ENCODE measurements around the gene HOXA5.

Gene HOXA5

DNA sequence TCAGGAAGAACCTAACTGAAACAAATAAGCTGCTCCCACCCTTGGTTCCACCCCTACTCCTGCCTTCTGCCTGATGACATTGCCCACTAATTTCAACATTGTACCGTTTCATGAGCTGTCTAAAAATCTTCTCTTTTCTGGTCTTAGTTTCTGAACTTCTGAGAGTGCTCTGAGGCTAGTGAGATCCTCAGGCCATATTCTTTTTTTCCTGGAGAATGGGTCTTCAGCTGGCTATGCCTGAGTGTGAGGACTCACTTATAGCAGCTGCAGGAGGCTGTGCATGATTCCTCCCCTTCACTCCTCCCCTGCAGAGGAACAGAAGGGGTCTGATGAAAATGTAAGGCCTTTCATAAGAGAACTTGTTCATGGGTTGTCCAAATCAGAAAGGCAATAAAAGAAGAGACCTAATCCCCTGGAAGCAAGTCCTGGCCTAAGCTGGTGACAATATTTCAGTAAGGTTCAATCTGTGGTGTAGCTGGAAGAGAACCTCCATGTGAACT lies 24.0 kb downstream of the HOXA5 start:
- H3K27ac Mint-ChIP-seq, result no peak overlapping the region
- no peaks in the 10 kb centered on the region for H3K4me1 Mint-ChIP-seq (ENCODE audit: low read depth)

DNA sequence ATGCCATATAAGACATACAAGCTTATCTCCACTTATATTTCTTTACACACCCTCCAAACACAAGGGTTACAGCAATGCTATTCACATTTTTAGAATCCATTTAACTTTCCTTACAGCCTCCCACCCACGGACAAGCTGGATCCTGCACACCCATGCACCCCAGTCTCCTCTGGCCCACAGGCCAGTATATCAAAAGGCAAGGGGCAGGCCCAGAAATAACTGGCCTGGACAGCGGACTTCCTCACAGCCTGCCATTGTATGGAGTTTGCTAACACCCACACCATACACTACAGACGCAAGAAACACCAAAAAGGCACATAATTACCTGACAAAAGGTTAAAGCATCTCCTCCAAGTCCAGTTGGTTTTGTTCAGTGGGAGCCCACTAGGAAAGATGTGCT lies 24.9 kb downstream of the HOXA5 start:
- Mint-ChIP-seq H3K36me3 (ENCODE audit: low read depth) (no peaks in the 10 kb centered on the region), H3K4me3 (no peak overlapping the region), H3K27ac (no peak overlapping the region), H3K9me3 (no peaks in the 10 kb centered on the region), H3K27me3 (peaks cover 6% of the 10 kb centered on the region), H3K4me1 (ENCODE audit: low read depth) (no peaks in the 10 kb centered on the region)

More for the DNA sequence above, 24.0 kb downstream of the HOXA5 start:
- Mint-ChIP-seq H3K36me3 (ENCODE audit: low read depth) (no peaks in the 10 kb centered on the region), H3K9me3 (no peaks in the 10 kb centered on the region), H3K4me3 (no peak overlapping the region), H3K27me3 (peaks cover 6% of the 10 kb centered on the region)

DNA sequence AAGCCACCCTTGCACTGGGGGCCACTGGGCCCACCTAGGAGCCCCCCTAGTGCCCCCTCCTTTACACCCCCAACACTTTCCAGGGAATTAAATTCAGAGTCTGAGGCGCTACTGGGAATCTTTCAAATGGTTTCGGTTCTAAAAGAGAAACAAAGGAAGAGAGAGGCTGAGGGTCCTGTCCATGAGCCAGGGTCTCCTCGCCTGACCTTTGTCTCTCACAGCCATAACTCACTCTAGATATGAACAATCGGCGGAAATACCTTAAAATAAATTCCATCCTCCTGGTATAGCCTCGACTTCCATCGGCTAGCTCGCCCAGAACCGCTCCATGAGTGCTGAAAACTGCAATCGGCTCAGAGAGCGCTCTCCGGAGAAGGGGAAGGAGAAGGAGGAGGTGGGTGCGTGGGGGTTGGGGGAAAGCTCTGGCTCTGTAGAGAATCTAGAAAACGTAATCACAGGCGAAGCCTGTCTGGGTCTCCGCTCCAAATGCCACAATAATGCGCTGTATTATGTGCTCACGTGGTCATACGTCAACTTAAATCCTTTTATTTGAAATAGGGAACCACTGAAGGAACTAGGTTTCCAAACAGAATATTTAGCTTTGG lies 25.5 kb downstream of the HOXA5 start:
- H3K27me3 Mint-ChIP-seq, result peaks cover 6% of the 10 kb centered on the region
- H3K4me3 Mint-ChIP-seq, result no peak overlapping the region
- H3K36me3 Mint-ChIP-seq (ENCODE audit: low read depth), result no peaks in the 10 kb centered on the region
- no peaks in the 10 kb centered on the region for H3K4me1 Mint-ChIP-seq (ENCODE audit: low read depth)
- H3K27ac Mint-ChIP-seq, result no peak overlapping the region
- H3K9me3 Mint-ChIP-seq, result no peaks in the 10 kb centered on the region

DNA sequence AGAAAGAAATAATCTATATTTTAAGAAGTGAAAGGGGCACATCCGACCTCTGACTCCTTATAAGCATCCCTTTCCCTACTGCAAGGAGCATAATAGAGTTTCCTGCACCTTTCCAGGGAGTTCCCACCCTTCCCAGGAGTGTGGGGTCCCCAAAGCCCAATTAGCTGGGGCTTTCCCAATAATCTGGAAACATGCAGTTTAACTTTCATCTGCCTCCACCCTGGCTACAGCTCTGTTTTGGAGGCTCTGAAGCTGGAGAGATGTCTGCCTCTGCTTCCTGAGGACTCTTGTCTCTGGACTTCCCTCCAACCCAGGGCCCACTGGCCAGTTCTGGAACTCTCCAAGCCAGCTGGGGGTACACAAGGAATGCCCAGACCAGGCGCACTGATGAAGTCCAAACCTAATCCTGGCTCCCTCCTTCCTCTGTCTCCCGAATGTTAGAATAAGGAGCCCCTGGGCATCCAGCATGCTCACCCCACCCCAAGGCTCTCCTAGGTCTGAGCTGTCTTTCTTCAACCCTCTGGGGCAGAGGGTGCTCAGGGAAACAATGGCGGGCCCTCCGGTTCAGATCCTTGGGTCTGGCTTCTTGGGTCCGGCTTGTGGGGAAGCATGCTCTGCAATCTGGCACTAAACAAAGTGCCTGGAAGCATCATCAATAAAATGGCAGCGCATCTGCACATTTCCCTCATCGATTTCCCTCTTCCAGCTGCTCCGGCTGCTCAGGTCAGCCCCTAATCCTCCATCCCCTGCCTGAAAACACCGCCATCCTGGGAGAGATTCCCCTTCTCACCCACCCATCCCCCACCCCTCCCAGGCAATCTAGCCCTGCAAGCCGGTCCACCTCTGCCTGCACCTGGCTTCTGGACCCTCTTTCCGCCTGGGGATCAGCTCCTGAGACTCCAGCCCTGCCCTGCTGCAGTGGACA lies 26.3 kb downstream of the HOXA5 start:
- no peak overlapping the region for H3K27ac Mint-ChIP-seq
- H3K9me3 Mint-ChIP-seq, result no peaks in the 10 kb centered on the region

DNA sequence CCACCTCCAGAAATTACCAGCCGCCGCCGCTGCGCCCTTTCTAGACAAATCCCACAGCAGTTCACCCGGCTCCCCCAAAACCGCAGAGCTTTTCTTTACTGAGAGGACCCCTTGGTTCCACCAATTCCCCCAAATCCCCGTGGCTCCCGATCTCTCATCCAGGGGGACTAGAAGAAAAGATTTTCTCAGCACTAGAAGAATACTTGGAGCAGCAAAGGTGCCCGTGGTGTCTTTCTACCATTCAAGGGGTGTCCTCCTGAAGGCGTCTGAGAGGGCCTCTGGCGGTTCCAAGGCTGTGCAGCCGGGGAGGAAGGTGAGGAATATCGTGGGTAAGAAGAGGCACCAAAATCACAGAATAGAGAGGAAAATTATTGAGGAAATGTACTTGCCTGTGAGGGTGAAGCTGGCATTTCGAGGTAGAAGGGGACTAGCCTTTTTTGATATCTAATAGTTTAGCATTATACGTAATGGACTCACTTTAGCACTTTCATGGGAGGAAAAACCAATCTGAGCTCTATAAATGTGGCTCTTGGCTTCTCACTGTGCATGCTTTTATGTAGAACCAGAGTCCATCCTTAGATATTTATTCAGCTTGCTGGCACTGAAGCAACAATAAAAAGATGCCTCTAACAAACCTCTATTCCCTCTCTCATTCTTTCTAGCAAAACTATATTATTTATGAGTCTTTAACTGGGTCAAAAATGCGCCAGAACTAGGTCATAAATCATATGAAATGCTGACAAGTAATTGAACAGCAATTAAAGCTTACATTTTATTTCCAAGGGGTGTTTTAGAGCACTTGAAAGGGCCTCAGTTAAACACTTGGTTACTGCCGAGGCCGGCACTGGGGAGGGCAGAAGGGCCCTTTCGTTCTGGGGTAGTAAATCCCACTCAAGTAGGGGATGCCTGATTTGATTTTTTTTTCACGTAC lies 27.2 kb downstream of the HOXA5 start:
- no peaks in the 10 kb centered on the region for H3K36me3 Mint-ChIP-seq (ENCODE audit: low read depth)
- H3K4me1 Mint-ChIP-seq (ENCODE audit: low read depth), result no peaks in the 10 kb centered on the region
- no peaks in the 10 kb centered on the region for H3K9me3 Mint-ChIP-seq
- no peak overlapping the region for H3K27ac Mint-ChIP-seq
- H3K4me3 Mint-ChIP-seq, result no peak overlapping the region
- H3K27me3 Mint-ChIP-seq, result peaks cover 6% of the 10 kb centered on the region

More for the DNA sequence above, 26.3 kb downstream of the HOXA5 start:
- H3K4me1 Mint-ChIP-seq (ENCODE audit: low read depth), result no peaks in the 10 kb centered on the region
- no peak overlapping the region for H3K4me3 Mint-ChIP-seq
- peaks cover 6% of the 10 kb centered on the region for H3K27me3 Mint-ChIP-seq
- H3K36me3 Mint-ChIP-seq (ENCODE audit: low read depth), result no peaks in the 10 kb centered on the region

DNA sequence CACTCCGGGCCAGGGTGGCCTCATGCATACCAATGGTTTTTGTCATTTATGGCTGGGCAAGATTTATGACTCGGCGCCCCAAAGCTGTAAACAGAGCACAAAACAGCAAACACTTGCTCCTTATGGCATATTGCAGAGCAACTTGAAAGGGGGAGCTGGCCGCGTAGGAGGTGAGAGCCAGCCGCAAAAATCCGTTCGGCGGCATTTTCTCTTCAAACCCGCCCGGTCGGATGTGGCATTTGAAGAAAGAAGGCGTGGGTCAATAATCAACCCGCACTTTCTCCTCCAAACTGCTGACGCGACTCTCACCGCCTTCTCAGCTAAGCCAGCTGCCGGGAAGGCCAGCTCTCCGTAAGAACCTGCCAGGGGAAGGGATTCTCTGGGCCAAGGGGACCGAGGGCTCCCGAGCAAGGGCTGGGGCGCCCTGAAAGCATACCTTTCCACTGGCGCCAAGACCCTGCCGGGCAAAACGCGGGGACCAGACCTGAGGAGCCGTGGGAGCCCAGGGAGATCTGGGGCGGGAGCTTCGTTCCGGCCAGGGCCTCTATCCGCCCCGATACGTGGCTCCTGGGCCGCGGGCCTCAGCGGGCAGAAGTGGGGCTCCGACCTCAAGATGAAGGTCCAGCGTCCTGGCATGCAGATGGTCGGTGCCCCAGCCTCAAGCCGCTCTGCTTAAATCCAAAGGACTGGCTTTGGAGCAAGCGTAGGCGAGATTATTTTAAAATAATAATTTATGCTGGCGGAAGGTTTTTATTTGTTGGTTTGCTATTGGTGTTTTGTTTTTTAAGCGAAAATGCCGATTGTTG lies 28.1 kb downstream of the HOXA5 start:
- Mint-ChIP-seq H3K4me1 (ENCODE audit: low read depth) (no peaks in the 10 kb centered on the region), H3K36me3 (ENCODE audit: low read depth) (no peaks in the 10 kb centered on the region), H3K4me3 (no peak overlapping the region), H3K9me3 (no peaks in the 10 kb centered on the region), H3K27me3 (peaks cover 6% of the 10 kb centered on the region), H3K27ac (no peak overlapping the region)

DNA sequence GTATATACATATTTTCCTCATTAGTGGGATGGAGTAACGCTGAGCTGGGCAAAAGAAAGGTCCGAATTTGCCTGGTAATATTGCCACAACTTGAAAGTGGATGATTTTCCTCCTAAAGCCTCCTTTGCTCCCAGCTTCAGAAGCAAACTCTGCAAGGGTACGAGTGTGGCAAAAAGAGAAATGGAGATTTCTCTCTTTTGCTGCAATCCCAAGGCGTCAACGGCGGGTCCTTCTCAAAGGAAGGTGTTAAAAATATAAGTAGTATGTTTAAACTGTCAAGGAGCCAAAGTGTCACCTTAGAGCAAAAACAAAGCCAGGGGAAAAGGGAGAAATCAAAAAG lies 28.6 kb downstream of the HOXA5 start:
- H3K27me3 Mint-ChIP-seq, result peaks cover 6% of the 10 kb centered on the region
- H3K36me3 Mint-ChIP-seq (ENCODE audit: low read depth), result no peaks in the 10 kb centered on the region
- no peak overlapping the region for H3K4me3 Mint-ChIP-seq
- no peaks in the 10 kb centered on the region for H3K9me3 Mint-ChIP-seq
- H3K27ac Mint-ChIP-seq, result no peak overlapping the region
- no peaks in the 10 kb centered on the region for H3K4me1 Mint-ChIP-seq (ENCODE audit: low read depth)

DNA sequence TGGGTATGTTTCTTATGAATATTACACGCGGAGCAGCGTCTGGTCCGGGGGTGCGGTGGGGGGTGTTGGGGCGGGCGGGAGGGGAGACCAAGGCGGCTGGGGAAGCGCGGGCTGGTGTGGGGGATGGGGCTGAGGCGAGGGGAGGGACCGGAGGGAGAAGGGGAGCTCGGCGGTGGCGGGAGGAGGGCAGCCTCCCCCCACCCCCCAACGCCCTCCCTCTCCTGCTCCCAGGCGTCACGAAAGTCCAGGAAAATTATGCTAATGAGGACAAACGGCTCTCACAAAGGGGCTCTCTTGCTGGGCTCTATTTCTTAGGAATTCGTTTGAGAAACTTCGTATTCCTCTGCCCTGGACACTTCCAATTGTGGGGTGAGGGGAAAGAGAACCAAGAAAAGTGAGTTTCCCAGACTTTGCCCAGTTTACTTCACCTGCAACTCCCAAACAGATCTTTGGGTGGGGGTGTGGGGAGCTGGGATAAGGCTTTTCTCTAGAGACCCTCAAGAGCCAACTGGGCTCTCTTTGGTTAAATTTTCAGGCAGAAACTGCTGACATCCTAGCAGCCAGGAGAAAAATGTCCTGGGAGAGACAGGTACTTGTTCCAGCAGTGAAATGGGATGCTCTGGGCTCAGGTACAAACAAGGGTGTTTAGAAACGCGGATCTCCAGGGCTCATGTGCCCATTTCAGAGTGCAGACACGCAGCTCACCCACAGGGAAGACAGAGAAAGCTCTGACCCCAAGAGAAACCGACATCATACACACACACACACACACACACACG lies 29.3 kb downstream of the HOXA5 start:
- peaks cover 6% of the 10 kb centered on the region for H3K27me3 Mint-ChIP-seq
- H3K4me3 Mint-ChIP-seq, result no peak overlapping the region
- no peaks in the 10 kb centered on the region for H3K9me3 Mint-ChIP-seq
- no peak overlapping the region for H3K27ac Mint-ChIP-seq
- H3K36me3 Mint-ChIP-seq (ENCODE audit: low read depth), result no peaks in the 10 kb centered on the region
- H3K4me1 Mint-ChIP-seq (ENCODE audit: low read depth), result no peaks in the 10 kb centered on the region

DNA sequence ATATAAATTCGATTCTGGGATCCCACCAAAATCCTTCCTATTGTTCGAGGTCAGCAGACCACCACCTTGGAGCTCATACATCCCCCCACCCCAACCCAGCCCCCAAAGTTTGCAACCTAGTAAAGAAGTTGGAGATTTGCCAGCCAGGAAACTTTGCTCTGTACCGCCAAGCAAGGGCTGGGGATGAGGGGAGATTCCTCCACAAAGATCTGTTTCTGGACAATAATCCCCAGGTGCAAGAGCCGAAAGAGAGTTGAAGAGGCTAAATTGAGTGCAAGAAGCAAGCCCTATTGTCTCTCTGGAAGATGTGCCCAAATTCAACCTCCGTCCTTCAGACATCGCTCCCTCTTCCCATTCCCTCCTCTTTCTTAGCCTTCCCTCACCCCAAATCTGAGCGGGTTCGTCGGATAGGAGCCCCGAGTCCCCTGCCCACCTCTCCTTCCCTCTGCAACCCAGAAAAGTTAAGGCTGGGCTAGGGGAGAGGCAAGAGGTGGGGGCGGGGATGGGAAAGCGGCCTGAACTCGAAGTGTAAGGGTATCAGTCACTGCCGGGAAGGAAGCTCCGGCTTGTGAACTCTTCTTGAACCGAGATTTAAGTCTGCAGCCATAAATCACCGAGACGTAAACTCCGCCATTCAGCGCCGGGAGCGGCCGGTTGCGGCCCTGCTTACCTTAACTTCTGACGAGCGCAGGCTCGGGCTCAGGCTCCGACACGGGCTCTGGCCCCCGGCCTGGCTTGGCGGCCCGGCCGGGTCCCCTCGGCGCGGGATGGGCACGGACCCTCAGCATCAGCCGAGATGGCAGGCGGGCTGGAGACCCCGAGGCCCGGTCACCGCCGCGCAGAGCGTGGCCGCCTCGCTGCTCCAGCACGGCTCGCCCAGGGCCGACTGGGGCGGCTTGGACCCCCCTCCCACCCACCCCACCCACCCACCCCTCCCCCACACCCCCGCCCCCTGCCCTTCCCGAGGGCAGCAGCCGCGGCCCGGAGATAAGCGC lies 30.2 kb downstream of the HOXA5 start:
- no peaks in the 10 kb centered on the region for H3K36me3 Mint-ChIP-seq (ENCODE audit: low read depth)
- peaks cover 5% of the 10 kb centered on the region for H3K27me3 Mint-ChIP-seq
- H3K27ac Mint-ChIP-seq, result no peak overlapping the region
- no peaks in the 10 kb centered on the region for H3K9me3 Mint-ChIP-seq
- H3K4me3 Mint-ChIP-seq, result no peak overlapping the region
- H3K4me1 Mint-ChIP-seq (ENCODE audit: low read depth), result no peaks in the 10 kb centered on the region

DNA sequence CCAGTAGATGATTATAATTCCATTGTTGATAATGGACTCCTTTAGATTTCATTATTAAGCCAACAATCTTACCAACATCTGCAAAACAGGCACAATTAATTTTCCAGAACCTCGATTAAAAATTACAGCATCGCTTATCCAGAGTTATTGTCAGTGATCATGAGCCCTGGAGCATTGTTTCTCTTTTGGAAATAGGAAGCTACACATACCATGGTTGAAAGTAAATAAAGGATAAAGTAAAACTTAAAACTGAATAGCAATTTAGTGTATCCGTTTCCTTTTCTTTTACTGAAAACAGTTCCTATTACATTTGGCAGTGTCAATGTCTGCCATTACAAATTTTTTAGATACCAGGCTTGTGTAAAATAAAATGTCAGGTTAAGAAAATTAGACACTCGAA lies 31.1 kb downstream of the HOXA5 start:
- Mint-ChIP-seq H3K9me3 (no peaks in the 10 kb centered on the region), H3K4me3 (no peak overlapping the region), H3K27me3 (no peaks in the 10 kb centered on the region), H3K4me1 (ENCODE audit: low read depth) (no peaks in the 10 kb centered on the region), H3K27ac (no peak overlapping the region), H3K36me3 (ENCODE audit: low read depth) (no peaks in the 10 kb centered on the region)

DNA sequence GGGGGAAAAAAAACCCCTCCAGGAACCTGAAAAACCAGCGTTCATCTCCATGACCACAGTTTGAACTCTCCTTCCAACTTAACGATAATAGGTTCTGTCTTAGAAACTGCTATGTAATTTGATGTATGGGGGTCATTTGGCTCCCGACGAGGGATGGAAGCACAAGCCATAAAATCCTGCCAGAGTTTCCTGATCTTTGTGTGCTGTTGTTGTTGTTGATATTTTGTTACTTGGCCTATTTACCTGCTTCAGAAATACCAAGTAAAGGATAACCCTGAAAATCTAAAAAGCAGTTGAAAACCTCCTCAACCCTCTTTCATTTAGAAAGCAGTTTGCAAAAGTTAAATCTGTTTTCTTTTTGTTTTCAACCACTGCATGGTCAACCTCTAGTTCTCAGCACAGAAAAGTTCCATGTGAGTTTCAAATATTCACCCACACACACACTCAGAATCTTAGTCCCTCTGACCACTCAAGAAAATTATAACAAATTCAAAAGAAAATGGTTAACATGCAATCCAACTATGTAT lies 31.7 kb downstream of the HOXA5 start:
- Mint-ChIP-seq H3K27ac (no peak overlapping the region), H3K27me3 (no peaks in the 10 kb centered on the region), H3K36me3 (ENCODE audit: low read depth) (no peaks in the 10 kb centered on the region), H3K4me3 (no peak overlapping the region), H3K9me3 (no peaks in the 10 kb centered on the region), H3K4me1 (ENCODE audit: low read depth) (no peaks in the 10 kb centered on the region)

DNA sequence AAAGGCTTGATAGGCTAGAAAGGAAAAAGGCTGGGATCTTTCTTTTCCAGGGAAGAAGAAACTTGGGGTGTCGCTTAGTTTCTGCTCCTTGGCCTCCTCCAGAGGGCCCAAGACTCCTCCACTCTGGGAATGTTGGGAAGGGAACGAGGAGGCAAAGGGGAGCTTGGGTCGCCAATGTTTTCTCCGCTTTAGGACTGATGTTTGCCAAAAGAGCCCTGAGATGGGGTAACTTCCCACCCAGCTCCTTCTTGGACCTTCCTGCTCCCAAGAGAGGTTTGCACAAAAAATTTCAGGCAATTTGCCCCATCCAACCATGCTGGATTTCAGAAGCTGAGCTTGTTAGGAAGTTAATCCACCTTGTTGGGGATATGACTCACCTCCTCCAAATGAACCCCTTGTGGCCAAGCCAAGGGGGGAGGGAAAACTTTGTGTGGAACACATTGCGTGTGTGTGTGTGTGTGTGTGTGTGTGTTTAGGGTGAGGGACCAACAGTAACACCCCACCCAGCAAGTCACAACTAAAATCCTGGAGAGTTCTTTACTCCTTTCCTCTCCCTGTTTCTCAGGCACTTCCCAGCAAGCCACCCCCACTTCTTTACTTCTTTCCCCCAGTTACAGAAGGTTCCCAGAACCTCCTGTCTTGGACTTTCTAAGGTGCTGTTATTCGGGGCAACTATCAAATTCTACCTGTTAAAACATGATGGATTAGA lies 32.3 kb downstream of the HOXA5 start:
- H3K4me1 Mint-ChIP-seq (ENCODE audit: low read depth), result no peaks in the 10 kb centered on the region
- H3K27me3 Mint-ChIP-seq, result no peaks in the 10 kb centered on the region
- no peak overlapping the region for H3K4me3 Mint-ChIP-seq
- H3K36me3 Mint-ChIP-seq (ENCODE audit: low read depth), result no peaks in the 10 kb centered on the region
- H3K27ac Mint-ChIP-seq, result no peak overlapping the region
- no peaks in the 10 kb centered on the region for H3K9me3 Mint-ChIP-seq
